Ovary (tissue), 3 donors: Measurements from ENCODE around the gene PCSK5.

ENCODE experiments used
- CTCF ChIP-seq, 3 donors: fragments of 450-650 bp in 2 of 3; fragments of 200-600 bp in 1 of 3; IDR thresholded peaks; one replicate each; pipeline versions ENCODE4 v1.5.1 to v1.8.0; 2016 to 2022; ENCODE audit warnings: antibody characterized with exemption in 3 of 3, mild to moderate bottlenecking in 1 of 3
- EP300 ChIP-seq: sonication (generic); formaldehyde crosslinking; IDR thresholded peaks from one replicate; pipeline ENCODE4 v1.6.1; 2017; ENCODE audit warnings: antibody characterized with exemption
- POLR2A ChIP-seq: fragments of 450-650 bp; IDR thresholded peaks from one replicate; pipeline ENCODE4 v1.6.1; 2017; ENCODE audit warnings: antibody characterized with exemption, mild to moderate bottlenecking, moderate library complexity
- donor health status: DM: no; HTN: no; CAD: no.

GRCh38 chr9:75958226-75958625 lies 67.8 kb downstream of the PCSK5 start:
- no peak for TF ChIP-seq CTCF (IDR thresholded peaks at IDR 0.05)
- no peak for TF ChIP-seq EP300
- TF ChIP-seq POLR2A, result no peak
